Vagina (tissue), 2 donors: ENCODE results near the gene SORCS1.

Experiments used
- POLR2A ChIP-seq, 2 donors: fragments of 450-650 bp; IDR thresholded peaks; one replicate each; pipeline ENCODE4 v1.6.1; 2017; ENCODE audit warnings: antibody characterized with exemption in 2 of 2, mild to moderate bottlenecking in 2 of 2, moderate library complexity in 2 of 2
- POLR2AphosphoS5 ChIP-seq, 2 donors: sonication (generic); formaldehyde crosslinking; IDR thresholded peaks; one replicate each; pipeline ENCODE4 v1.9.0; 2017; ENCODE audit warnings: antibody characterized with exemption in 2 of 2, mild to moderate bottlenecking in 2 of 2, low read depth in 1 of 2; ENCODE audit not compliant: insufficient read depth in 1 of 2
- TF ChIP-seq, protein P1 (sequence below), 3 experiments: fragments of 450-650 bp in 2 of 3; fragments of 200-600 bp in 1 of 3; sonication (generic) in 1 of 3; IDR thresholded peaks; one replicate each; pipeline ENCODE4 v1.5.1; 2017 to 2019; ENCODE audit warnings: antibody characterized with exemption in 3 of 3, mild to moderate bottlenecking in 2 of 3, moderate library complexity in 2 of 3

- TF ChIP-seq, protein P1, sequence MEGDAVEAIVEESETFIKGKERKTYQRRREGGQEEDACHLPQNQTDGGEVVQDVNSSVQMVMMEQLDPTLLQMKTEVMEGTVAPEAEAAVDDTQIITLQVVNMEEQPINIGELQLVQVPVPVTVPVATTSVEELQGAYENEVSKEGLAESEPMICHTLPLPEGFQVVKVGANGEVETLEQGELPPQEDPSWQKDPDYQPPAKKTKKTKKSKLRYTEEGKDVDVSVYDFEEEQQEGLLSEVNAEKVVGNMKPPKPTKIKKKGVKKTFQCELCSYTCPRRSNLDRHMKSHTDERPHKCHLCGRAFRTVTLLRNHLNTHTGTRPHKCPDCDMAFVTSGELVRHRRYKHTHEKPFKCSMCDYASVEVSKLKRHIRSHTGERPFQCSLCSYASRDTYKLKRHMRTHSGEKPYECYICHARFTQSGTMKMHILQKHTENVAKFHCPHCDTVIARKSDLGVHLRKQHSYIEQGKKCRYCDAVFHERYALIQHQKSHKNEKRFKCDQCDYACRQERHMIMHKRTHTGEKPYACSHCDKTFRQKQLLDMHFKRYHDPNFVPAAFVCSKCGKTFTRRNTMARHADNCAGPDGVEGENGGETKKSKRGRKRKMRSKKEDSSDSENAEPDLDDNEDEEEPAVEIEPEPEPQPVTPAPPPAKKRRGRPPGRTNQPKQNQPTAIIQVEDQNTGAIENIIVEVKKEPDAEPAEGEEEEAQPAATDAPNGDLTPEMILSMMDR (IDR thresholded peaks at IDR 0.05): no peak
- no peak for TF ChIP-seq POLR2A (IDR thresholded peaks at IDR 0.05)
- no peak for TF ChIP-seq POLR2AphosphoS5 (IDR thresholded peaks at IDR 0.05; ENCODE audit: insufficient read depth in 1 of 2, low read depth in 1 of 2)
Measured at GRCh38 chr10:107028236-107028635, 136.3 kb downstream of the SORCS1 start.
